T-helper 2 cell treated with Interferon-gamma antibody and Interleukin-4, amounts not matched to agents 5 μg/mL and 100 μg/mL, for 36 hours (primary cell): Measurements from ENCODE around the gene TRPM8.

Source experiments
- DNase-seq: peaks from one replicate; pipeline ENCODE4 v3.0.0; 2021; ENCODE audit warnings: low spot score
- H3K27ac Mint-ChIP-seq: one replicate; pipeline ENCODE4 v1.8.0; 2021; ENCODE audit warnings: mild to moderate bottlenecking, mixed read lengths
- H3K27me3 Mint-ChIP-seq: one replicate; pipeline ENCODE4 v1.8.0; 2021; ENCODE audit warnings: low read depth, mixed read lengths
- H3K36me3 Mint-ChIP-seq: one replicate; pipeline ENCODE4 v1.8.0; 2021; ENCODE audit warnings: low read depth, mixed read lengths
- H3K4me1 Mint-ChIP-seq: one replicate; pipeline ENCODE4 v1.8.0; 2021; ENCODE audit warnings: low read depth, mixed read lengths
- H3K4me3 Mint-ChIP-seq: one replicate; pipeline ENCODE4 v1.8.0; 2022; ENCODE audit warnings: mild to moderate bottlenecking, moderate library complexity, mixed read lengths
- H3K9me3 Mint-ChIP-seq: one replicate; pipeline ENCODE4 v1.8.0; 2021; ENCODE audit warnings: mixed read lengths

TRPM8 gene

DNA sequence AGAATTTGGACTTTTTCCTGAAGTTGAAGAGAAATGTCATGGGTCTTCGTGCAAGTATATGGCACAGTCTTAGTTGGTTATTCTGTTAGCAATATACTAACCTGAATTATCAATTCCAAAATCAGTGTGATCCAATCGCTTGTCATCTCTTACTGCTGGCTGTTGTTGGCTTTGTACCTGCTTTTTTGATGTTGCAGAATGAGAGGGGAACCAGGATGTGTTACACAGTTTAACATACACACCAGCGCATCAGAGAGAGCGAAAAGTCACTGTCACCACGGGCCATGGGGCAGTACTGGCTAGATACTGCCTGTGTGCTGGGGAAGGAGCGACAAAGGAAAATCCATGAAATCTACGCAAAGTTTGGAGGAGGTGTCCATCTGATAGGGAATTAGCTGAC lies 74.0 kb downstream of the TRPM8 start:
- Mint-ChIP-seq H3K27me3 (peaks cover 21% of the 10 kb centered on the region), H3K4me3 (peak overlapping the region; percentile 53), H3K9me3 (peaks cover 15% of the 10 kb centered on the region), H3K4me1 (peaks cover 47% of the 10 kb centered on the region), H3K36me3 (peaks cover 8% of the 10 kb centered on the region), H3K27ac (peak overlapping the region; percentile 41)
- no peak for DNase-seq

DNA sequence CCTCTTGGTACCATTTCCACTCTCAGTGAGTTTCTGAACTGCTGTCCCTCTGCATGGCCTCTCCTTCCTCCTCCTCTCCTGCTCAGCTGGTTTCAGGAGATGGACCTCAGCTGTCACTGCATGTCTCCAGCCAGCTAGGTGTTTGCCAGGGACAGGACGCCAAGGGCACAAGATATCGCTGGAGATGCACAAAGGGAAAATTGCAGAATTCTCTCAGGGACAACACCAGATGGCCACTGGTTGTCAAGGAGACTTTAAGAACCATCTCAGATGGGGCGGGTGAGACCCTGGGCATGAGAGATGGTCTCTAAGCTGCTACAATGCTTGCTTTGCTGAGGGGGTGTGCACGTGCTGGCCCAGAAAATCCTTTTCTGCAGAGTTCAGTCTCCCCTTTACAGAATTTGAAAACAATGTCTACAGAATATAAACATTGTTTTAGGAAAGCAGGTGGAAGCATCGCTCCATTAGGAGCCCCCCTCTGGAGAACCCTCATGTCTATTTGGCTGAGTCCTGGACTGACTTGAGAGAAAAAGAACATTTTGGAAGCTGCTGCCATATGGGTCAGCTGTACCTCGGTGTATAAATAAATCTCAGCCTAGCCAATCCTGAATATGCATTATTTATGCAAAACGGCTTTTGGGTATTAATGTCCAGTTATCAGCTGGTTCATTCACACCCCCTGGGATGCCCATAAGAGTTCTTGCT lies 75.5 kb downstream of the TRPM8 start:
- Mint-ChIP-seq H3K4me3 (no peak overlapping the region), H3K27ac (no peak overlapping the region), H3K27me3 (peaks cover 21% of the 10 kb centered on the region), H3K36me3 (peaks cover 11% of the 10 kb centered on the region), H3K4me1 (peaks cover 52% of the 10 kb centered on the region), H3K9me3 (peaks cover 14% of the 10 kb centered on the region)
- no peak for DNase-seq

DNA sequence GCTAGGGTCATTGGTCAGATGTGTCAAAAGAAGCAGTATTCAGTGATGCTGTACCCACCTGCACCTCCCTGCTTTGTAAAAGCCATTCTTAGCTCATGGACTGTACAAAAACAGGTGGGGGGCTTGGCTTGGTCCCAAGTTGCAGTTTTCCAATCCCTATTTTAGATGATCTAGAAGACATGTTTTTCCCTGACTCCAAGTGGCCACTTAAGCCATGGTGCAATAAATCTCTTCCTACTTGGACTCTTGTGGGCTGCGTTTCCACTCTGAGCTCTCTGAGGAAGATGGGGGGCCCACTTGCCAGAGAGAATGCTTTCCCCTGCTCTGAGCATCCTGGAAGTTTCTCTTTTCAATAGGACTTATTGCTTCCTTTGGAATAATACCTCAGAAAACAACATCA lies 76.3 kb downstream of the TRPM8 start:
- Mint-ChIP-seq H3K9me3 (peaks cover 8% of the 10 kb centered on the region), H3K27me3 (peaks cover 15% of the 10 kb centered on the region), H3K4me3 (no peak overlapping the region), H3K4me1 (peaks cover 46% of the 10 kb centered on the region), H3K27ac (no peak overlapping the region), H3K36me3 (peaks cover 11% of the 10 kb centered on the region)
- no peak for DNase-seq

DNA sequence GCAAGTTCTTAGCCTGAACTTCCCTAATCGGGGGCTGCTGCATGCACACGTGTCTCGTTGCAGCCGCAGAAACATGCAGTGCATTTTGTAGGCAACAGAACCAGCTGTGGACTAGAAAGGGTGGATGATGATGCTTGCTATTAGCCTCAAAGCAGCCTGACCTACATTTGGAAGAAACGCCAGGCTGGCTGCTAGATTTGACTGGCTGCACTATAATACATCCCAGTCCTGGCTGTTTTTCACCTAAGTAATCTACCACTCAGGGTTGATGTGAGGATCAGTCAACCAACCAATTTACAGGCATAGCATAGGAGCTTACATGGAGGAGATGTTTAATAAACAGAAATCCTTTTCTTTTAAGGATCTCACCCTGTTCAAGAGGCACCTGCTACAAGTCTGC lies 77.0 kb downstream of the TRPM8 start:
- H3K36me3 Mint-ChIP-seq, result peaks cover 10% of the 10 kb centered on the region
- H3K4me3 Mint-ChIP-seq, result no peak overlapping the region
- DNase-seq, result no peak
- no peak overlapping the region for H3K27ac Mint-ChIP-seq
- peaks cover 15% of the 10 kb centered on the region for H3K27me3 Mint-ChIP-seq
- H3K9me3 Mint-ChIP-seq, result peaks cover 8% of the 10 kb centered on the region
- peaks cover 43% of the 10 kb centered on the region for H3K4me1 Mint-ChIP-seq

DNA sequence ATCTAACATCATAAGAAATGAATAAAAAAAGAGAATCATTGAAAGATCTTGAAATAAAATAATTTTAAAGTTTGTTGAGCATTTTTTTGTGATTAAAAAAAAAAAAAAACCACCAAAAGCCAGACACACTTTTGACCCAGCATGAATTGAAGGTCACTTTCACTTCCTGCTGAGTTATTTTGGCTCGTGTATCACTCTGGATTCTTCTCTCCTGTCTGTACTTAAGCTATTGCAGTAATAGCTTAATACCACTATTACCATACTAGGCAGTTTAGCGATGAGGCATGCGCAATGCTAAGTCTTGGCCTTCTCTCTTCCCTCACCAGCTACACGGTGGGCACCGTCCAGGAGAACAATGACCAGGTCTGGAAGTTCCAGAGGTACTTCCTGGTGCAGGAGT lies 78.8 kb downstream of the TRPM8 start:
- DNase-seq, result no peak
- H3K9me3 Mint-ChIP-seq, result no peaks in the 10 kb centered on the region
- peaks cover 13% of the 10 kb centered on the region for H3K27me3 Mint-ChIP-seq
- H3K27ac Mint-ChIP-seq, result no peak overlapping the region
- H3K4me3 Mint-ChIP-seq, result no peak overlapping the region
- H3K36me3 Mint-ChIP-seq, result peaks cover 3% of the 10 kb centered on the region
- H3K4me1 Mint-ChIP-seq, result peaks cover 28% of the 10 kb centered on the region

DNA sequence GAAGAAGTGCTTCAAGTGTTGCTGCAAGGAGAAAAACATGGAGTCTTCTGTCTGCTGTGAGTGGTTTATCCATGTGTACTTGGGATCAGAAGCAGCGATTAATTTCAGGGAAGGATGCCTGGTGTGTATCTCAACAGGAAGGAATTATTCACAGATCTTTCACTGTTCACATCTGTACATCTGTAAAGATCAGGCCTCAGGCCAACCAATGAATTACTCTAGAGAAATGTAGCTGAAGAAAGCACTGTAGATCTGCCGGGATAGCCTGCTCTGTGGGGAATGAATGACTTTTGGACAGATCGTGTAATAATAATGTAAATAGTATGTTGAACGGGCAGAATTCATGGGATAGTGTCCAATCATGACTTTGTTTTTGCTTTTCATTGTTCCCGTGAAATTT lies 79.3 kb downstream of the TRPM8 start:
- Mint-ChIP-seq H3K4me3 (no peak overlapping the region), H3K27me3 (peaks cover 12% of the 10 kb centered on the region), H3K4me1 (peaks cover 28% of the 10 kb centered on the region), H3K36me3 (peaks cover 3% of the 10 kb centered on the region), H3K9me3 (no peaks in the 10 kb centered on the region), H3K27ac (no peak overlapping the region)
- no peak for DNase-seq

DNA sequence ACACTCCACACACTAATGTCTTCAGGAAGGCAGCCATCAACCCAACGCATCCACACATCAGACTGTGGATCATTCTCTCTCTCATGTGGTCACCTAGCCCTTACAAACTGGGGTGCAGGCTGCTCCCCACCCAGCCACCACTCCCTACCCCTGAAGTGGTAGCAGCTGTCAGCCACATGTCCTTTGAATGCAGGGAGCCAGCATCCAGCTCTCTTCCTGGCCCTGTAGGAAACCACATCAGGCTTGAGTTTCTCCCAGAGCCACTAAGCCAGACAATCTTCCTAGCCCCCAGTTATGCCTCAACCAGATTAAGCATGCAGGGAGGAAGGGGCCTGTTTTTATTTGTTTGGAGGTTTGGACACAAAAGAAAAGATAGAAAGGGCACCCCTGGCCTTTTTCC lies 80.5 kb downstream of the TRPM8 start:
- no peak overlapping the region for H3K4me3 Mint-ChIP-seq
- H3K27me3 Mint-ChIP-seq, result peaks cover 16% of the 10 kb centered on the region
- H3K36me3 Mint-ChIP-seq, result peaks cover 3% of the 10 kb centered on the region
- peaks cover 28% of the 10 kb centered on the region for H3K4me1 Mint-ChIP-seq
- DNase-seq, result no peak
- no peak overlapping the region for H3K27ac Mint-ChIP-seq
- H3K9me3 Mint-ChIP-seq, result no peaks in the 10 kb centered on the region

DNA sequence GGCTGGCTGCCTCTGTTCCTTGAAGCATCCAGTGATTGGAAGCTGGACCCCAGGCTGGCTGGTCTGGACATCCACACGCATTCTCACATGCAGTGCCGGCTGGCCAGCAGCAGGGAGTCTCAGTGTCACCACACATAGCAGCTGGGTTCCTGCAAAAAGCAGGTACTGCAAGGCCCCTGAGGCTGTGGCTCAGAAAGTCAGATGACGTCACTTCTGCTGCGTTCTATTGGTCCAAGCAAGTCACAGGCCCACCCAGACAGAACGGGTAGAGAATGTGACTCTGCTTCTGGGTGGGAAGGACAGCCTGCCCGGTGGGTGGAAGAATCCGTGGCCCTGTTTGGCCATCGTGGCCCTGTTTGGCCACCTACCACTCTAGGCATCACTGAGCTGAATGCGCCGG lies 82.0 kb downstream of the TRPM8 start:
- Mint-ChIP-seq H3K9me3 (no peaks in the 10 kb centered on the region), H3K27me3 (peaks cover 27% of the 10 kb centered on the region), H3K4me3 (no peak overlapping the region), H3K27ac (no peak overlapping the region), H3K36me3 (peaks cover 3% of the 10 kb centered on the region), H3K4me1 (peaks cover 29% of the 10 kb centered on the region)
- no peak for DNase-seq

DNA sequence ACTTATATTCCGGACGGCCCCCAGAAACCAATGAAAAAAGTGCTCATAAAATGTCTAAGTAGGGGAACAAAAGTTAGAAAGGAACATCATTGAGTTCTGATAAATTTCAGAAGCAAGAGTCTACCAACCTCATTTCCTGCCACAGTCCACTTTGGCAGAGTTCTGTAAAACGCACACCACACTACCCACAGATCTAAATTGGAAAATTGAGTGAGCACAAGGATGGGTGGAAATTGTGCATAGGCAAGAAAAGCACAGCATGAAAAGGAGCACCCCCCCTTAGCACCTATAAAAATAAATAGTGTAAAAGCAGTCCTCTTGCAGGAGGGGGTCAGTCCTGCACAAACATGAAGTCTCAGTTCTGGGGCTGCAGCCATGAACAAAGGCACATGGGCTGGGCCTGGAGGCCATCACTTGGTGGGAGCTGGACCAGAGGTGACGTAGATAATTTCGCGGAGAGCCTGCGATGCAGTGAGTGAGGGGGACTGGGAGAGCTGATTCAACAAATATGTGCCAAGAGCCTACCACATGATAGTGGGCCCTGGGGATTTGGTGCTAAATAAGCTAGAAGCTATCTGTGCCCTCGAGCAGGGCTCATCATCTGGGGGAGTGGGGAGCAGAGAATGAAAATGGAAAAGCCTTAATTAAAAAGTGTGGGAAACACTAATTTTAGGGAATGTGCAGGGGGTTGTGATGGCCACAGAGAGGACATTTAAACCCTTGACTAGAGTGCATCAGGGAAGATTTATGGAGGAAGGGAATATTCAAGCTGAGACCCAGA lies 84.4 kb downstream of the TRPM8 start:
- H3K27ac Mint-ChIP-seq, result peak overlapping the region; percentile 29
- H3K27me3 Mint-ChIP-seq, result peaks cover 42% of the 10 kb centered on the region
- peaks cover 24% of the 10 kb centered on the region for H3K4me1 Mint-ChIP-seq
- no peaks in the 10 kb centered on the region for H3K9me3 Mint-ChIP-seq
- DNase-seq, result no peak
- peak overlapping the region; percentile 46 for H3K4me3 Mint-ChIP-seq
- peaks cover under 1% of the 10 kb centered on the region for H3K36me3 Mint-ChIP-seq

DNA sequence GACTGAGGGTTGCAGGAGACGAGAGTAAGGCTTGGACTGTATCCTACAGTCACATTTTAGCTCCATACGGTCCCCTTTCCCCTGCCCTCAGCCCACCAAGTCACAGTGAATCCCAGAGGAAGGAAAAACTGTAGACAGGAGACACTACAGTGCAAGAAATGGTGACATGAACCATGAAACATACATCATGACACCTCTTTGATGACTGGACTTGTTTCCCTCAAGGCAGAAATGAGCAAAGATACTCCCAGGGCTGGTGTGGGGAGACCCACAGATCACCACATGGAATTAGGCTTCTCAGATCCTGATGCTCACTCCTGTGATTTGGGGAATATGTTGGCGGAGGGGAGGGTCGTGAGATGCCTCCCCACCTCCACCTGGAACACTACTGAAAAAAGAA lies 85.1 kb downstream of the TRPM8 start:
- Mint-ChIP-seq H3K4me3 (no peak overlapping the region), H3K36me3 (no peaks in the 10 kb centered on the region), H3K4me1 (peaks cover 22% of the 10 kb centered on the region), H3K27ac (no peak overlapping the region), H3K9me3 (no peaks in the 10 kb centered on the region), H3K27me3 (peaks cover 46% of the 10 kb centered on the region)
- DNase-seq, result no peak

DNA sequence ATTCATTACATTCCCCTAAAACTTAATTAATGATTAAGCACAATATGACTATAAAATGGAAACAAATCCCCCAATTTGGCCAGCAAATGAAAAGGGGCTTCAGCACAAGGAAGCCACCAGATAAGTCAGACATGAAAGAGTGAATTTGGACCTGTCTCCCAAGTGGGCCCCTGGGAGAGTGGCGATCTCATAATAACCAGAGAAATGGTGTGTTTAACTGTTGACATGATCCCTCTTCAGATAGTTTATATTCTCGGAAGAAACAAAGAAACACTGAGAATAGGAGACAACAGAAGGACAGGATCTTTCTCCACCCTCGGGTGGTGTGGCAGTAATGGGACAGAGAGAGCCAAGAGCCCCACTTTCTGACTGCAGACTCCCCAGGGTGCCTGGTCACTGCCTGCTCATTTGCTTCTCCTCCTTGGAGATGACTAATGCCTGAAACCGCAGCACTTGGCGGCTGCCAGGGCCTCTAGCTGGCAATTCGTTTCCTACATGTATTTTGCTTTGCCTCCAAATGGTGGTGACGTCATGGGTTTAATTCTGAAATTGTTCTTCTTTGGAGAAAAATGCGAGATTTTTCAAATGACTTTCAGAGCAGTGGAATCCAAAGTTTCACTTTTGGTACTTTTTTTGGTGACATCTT lies 86.9 kb downstream of the TRPM8 start:
- Mint-ChIP-seq H3K9me3 (no peaks in the 10 kb centered on the region), H3K4me3 (no peak overlapping the region)

DNA sequence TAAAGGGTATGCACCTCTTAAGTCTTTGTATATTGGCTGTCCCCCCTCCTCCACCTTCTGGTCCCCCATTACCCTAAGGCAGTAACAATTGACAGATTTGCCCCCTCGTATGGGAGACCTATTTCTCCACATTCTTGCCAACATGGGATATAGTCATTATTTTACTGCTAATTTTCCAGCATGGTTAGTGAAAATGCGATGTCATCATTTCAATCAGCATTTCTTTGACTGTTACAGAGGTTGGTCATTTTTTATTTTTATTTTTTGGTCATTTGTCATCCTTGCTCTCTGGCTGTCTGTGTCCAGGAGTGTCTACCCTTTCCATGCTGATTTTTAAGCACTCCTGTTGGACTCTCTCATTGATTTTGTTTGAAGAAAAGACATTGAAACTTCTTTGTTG lies 88.0 kb downstream of the TRPM8 start:
- peaks cover 66% of the 10 kb centered on the region for H3K27me3 Mint-ChIP-seq
- no peak overlapping the region for H3K27ac Mint-ChIP-seq
- H3K9me3 Mint-ChIP-seq, result no peaks in the 10 kb centered on the region

More for the DNA sequence above, 86.9 kb downstream of the TRPM8 start:
- Mint-ChIP-seq H3K4me1 (peaks cover 22% of the 10 kb centered on the region), H3K27ac (no peak overlapping the region), H3K36me3 (no peaks in the 10 kb centered on the region), H3K27me3 (peaks cover 61% of the 10 kb centered on the region)
- DNase-seq, result peak; percentile 20

DNA sequence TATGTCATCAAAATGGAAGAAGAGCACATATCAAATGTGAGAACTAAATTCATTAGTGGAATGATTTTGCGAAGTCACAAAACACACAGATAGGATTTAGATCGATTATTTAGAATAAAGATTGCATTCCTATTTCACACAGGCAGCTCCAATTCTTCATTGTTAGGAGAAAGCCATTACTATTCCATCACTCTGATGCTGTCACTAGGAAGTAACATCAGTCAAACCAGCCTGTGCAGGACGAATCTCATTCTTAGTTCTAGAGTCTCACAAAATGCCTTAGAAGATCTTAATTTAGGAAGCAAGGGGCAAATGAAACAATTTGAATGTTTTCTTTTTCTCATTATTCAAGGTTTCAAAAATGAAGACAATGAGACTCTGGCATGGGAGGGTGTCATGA lies 89.3 kb downstream of the TRPM8 start:
- no peaks in the 10 kb centered on the region for H3K36me3 Mint-ChIP-seq
- H3K27me3 Mint-ChIP-seq, result peaks cover 70% of the 10 kb centered on the region
- no peak for DNase-seq
- no peaks in the 10 kb centered on the region for H3K9me3 Mint-ChIP-seq
- no peak overlapping the region for H3K27ac Mint-ChIP-seq
- H3K4me3 Mint-ChIP-seq, result no peak overlapping the region
- H3K4me1 Mint-ChIP-seq, result peaks cover 15% of the 10 kb centered on the region

More for the DNA sequence above, 88.0 kb downstream of the TRPM8 start:
- no peak for DNase-seq
- Mint-ChIP-seq H3K4me3 (no peak overlapping the region), H3K36me3 (no peaks in the 10 kb centered on the region), H3K4me1 (peaks cover 22% of the 10 kb centered on the region)

DNA sequence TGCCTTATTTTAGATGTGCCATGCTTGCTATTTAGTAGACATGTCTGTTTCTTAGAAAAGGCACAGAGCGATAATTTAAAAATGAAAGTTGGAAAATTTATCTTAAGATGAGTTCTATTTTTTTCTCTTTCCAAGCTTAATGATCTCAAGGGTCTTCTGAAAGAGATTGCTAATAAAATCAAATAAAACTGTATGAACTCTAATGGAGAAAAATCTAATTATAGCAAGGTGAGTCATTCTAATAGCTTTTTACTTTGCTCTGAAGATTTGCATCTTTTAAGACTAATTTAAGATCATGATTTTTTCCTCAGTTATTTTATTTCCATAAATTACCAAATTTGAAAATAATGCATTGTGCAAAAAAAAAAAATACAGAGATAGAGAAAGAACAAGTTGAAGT lies 97.3 kb downstream of the TRPM8 start:
- Mint-ChIP-seq H3K27me3 (peaks cover 51% of the 10 kb centered on the region), H3K27ac (no peak overlapping the region), H3K4me3 (no peak overlapping the region), H3K9me3 (no peaks in the 10 kb centered on the region), H3K36me3 (no peaks in the 10 kb centered on the region), H3K4me1 (no peaks in the 10 kb centered on the region)
- DNase-seq, result no peak
